Keratinocyte (primary cell): ENCODE results near the gene CPED1.

Experiments
- EZH2 ChIP-seq: IDR thresholded peaks from one replicate; pipeline ENCODE4 v1.6.1; 2012; ENCODE audit warnings: inconsistent platforms, mild to moderate bottlenecking, low read length, moderate library complexity
- TF ChIP-seq, protein P1 (sequence below), 3 experiments: IDR thresholded peaks in 1 of 3; conservative IDR thresholded peaks in 1 of 3; optimal IDR thresholded peaks in 1 of 3; 2 replicates in 2 of 3; 3 replicates in 1 of 3; pipeline versions ENCODE3 to v1.5.1; 2011; ENCODE audit warnings: low read length in 3 of 3, mild to moderate bottlenecking in 3 of 3, moderate library complexity in 2 of 3, control low read depth in 1 of 3, inconsistent platforms in 1 of 3; ENCODE audit not compliant: insufficient read depth in 2 of 3; ENCODE audit errors: extremely low read depth in 1 of 3

DNA sequence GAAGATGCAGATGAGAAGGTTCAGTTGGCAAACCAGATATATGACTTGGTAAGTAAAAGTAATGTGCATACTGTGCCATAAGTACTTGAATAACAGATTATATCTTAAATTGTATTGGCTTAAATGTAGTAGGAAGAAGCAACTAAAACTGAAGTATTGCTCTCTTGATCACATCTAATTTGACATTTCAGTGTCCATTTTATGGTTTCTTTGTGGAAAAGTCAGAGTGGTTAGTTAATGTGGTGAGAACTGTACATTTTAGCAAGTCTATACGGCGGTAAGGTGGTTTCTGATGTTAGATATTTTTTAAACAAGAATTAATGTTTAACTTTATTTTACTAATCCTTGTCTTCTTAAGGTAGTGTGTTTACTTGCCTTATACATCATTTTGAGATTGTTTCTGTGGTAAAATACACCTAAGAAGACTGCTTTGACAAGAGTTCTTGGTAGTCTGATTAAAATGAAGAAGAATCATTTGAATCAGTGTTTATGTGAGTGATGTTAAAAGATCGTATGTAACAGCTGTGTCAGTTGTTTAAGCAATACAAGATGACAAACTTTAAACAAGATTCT, 32.8 kb upstream of the CPED1 start:
- TF ChIP-seq, protein P1, sequence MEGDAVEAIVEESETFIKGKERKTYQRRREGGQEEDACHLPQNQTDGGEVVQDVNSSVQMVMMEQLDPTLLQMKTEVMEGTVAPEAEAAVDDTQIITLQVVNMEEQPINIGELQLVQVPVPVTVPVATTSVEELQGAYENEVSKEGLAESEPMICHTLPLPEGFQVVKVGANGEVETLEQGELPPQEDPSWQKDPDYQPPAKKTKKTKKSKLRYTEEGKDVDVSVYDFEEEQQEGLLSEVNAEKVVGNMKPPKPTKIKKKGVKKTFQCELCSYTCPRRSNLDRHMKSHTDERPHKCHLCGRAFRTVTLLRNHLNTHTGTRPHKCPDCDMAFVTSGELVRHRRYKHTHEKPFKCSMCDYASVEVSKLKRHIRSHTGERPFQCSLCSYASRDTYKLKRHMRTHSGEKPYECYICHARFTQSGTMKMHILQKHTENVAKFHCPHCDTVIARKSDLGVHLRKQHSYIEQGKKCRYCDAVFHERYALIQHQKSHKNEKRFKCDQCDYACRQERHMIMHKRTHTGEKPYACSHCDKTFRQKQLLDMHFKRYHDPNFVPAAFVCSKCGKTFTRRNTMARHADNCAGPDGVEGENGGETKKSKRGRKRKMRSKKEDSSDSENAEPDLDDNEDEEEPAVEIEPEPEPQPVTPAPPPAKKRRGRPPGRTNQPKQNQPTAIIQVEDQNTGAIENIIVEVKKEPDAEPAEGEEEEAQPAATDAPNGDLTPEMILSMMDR (optimal IDR thresholded peaks at IDR 0.05 in 1 of 3, IDR thresholded peaks at IDR 0.05 in 1 of 3, conservative IDR thresholded peaks at IDR 0.05 in 1 of 3; ENCODE audit: extremely low read depth in 1 of 3, insufficient read depth in 2 of 3, low read length in 3 of 3), result no peak
- TF ChIP-seq EZH2, result no peak
